ENCODE data around the gene CCDC9.
"Not testable (repeated sequence)": the region's sequence is repeated elsewhere in the genome, so short reads cannot be mapped to it uniquely, and the experiment has no call there.

The CCDC9 gene

DNA sequence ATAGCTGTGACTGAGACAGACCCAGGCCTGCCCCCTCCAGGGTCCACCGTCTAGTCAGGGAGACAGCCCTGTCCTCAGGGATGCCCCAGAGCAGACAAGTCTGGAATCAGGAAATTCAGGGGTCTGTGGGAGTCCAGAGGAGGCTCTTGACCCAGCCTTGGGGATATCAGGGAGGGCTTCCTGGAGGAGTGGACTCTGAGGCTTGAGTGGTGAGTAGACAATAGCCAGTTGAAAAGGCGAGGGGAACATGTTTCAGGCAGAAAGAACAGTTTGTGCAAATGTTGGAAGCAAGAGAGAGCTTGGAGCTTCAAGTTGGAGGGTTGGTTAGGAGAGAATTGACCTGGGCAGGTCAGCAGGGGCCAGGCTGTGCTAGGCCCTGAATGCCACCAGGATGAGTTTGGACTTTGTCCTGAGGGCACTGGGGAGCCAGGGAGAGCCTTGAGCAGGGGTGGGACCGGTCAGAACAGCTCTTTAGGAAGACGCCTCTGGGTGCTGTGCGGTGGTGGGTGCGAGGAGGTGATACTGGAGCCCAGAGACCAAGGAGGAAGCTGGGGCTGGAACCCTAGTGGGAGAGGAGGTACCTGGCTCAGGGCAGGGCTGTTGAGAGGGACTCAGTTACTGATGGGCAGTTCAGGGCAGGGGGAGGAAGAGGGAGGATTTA, 2.7 kb downstream of the CCDC9 start:
- DNase-seq (ENCODE audit: low read depth in 2 of 3, low spot score in 2 of 3): no peak

DNA sequence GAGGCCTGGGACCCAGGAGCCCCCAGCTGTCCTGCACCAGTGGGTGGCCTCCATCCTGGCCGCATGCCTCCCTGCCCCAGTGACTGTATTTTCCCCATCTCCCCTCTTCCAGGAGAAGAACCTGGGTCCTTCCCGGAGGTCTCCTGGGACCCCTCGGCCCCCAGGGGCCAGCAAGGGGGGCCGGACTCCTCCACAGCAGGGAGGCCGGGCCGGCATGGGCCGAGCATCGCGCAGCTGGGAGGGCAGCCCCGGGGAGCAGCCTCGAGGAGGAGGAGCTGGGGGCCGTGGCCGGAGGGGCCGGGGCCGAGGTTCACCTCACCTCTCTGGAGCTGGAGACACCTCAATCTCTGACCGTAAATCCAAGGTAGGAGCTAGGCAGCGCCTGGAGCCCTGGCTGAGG, 4.2 kb downstream of the CCDC9 start:
- no peak for DNase-seq (ENCODE audit: low read depth in 2 of 3, low spot score in 2 of 3)

DNA sequence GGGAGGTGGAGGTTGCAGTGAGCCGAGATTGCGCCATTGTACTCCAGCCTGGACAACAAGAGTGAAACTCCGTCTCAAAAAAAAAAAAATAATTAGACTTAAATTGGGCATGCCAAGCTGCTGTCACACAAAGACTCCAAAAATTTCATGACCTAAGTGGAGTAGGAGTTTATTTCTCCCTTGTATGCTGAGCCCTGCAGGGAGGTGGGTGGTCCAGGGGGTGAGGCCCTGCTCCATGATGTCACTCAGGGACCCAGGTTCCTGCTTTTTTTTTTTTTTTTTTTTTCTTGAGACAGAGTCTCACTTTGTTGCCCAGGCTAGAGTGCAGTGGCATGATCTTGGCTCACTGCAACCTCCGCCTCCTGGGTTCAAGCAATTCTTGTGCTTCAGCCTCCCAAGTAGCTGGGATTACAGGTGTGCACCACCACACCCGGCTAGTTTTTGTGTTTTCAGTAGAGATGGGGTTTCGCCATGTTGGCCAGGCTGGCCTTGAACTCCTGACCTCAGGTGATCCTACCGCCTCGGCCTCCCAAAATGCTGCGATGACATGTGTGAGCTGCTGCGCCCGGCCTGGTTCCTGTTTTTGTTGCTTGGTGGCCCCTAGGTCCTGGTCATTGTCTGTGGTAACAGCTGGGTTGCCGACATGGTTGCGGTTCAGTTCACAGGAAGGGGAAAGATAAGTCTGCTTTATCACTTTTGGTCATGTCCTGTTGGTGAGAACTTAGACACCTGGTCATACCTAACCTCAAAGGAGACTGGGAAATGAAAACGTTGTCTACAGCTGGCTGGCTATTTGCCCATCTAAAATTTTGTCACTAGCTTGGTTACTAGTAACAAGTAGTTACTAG, 5.8 kb downstream of the CCDC9 start:
- DNase-seq (ENCODE audit: low read depth in 2 of 3, low spot score in 2 of 3): not testable (repeated sequence)

DNA sequence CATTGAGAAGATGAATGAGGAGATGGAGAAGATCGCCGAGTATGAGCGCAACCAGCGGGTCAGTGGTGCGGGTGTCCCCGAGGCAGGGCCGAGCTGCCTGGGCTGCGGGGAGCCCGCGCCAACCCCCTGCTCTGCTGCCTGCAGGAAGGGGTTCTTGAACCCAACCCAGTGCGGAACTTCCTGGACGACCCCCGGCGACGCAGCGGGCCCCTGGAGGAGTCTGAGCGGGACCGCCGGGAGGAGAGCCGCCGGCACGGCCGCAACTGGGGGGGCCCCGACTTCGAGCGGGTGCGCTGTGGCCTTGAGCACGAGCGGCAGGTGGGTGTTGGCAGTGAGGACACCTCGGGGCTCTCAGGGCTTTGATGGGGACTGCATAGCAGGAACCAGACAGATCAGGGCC, 8.3 kb downstream of the CCDC9 start:
- no peak for DNase-seq (ENCODE audit: low read depth in 2 of 3, low spot score in 2 of 3)

DNA sequence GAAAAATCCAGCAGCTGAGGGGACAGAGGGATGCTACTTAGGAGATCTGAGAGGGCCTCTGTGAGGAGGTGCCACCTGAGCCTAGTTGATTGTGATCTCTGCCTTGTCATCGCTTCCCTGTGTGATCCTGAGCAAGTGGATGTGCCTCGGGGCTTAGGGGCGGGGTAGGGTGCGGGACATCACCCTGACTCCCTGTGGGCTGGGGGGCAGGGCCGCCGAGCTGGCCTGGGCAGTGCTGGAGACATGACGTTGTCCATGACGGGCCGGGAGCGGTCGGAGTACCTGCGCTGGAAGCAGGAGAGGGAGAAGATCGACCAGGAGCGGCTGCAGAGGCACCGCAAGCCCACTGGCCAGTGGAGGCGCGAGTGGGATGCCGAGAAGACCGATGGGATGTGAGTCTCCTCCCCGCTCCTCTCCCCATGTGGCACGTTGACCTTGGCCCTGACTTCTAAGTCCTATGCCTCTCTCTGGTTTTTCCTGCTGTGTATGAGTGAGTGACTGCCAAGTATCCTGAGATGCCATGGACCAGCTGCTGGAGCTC, 10.1 kb downstream of the CCDC9 start:
- no peak for DNase-seq (ENCODE audit: low read depth in 2 of 3, low spot score in 2 of 3)

- no peak for DNase-seq (ENCODE audit: low read depth in 2 of 3, low spot score in 2 of 3)
Observed at GRCh38 chr19:47267350-47267759, 11.0 kb downstream of the CCDC9 start.

DNA sequence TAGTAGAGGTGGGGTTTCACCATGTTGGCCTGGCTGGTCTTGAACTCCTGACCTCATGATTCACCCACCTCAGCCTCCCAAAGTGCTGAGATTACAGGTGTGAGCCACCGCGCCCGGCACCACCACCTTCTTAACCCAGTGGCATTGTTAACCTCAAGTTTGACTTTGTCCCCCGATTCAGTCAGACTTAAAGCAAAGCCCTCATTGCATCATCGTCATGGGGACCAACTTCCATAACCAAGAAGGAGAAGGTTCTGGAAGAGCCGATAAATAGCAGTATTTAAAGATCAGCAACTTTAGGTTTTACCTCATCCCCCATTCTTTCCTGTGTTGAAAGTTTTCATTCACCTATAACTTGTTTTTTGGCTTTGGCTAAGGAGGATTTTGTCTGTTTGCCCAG, 11.7 kb downstream of the CCDC9 start:
- DNase-seq (ENCODE audit: low read depth in 2 of 3, low spot score in 2 of 3): no peak

DNA sequence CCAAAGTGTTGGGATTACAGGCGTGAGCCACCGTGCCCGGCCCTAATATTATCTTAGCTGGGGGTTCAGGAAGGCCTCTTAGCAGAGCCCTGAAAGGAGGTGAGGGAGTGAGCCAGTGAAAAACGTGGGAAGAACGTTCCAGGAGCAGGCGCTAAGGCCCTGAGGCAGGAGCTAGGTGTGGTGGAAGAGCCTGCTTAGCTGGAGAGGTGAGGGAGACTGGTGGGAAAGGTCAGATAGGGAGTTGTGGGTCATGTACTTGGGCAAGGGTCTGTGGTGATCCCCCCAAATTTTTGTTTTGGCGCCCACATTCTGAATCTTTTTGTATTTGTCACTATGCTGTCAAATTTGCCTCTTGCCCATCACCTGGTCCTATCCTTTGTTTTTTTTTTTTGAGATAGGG, 13.3 kb downstream of the CCDC9 start:
- no peak for DNase-seq (ENCODE audit: low read depth in 2 of 3, low spot score in 2 of 3)

- no peak for DNase-seq (ENCODE audit: low read depth in 2 of 3, low spot score in 2 of 3)
Observed at GRCh38 chr19:47270408-47270807, 14.1 kb downstream of the CCDC9 start.

DNA sequence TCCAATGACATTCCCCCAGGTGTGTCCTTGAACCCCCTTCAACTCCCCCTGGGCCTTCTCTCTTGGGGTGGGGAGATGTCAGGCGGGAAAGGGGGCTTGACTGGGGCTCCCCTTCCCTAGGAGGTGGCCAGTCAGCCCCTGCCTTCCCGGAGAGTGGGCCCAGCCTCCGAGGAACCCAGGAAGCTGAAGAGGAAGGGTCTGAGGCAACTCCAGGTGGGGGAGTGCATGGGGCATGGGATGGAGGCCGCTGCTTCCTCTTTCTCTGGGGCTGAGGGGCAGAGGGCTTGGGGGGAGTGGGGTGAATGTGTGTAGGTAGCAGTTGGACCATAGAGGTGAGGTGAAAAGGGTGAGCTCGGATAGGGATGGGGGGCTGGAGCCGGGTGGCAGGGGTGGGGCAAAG, 15.6 kb downstream of the CCDC9 start:
- no peak for DNase-seq (ENCODE audit: low read depth in 2 of 3, low spot score in 2 of 3)

DNA sequence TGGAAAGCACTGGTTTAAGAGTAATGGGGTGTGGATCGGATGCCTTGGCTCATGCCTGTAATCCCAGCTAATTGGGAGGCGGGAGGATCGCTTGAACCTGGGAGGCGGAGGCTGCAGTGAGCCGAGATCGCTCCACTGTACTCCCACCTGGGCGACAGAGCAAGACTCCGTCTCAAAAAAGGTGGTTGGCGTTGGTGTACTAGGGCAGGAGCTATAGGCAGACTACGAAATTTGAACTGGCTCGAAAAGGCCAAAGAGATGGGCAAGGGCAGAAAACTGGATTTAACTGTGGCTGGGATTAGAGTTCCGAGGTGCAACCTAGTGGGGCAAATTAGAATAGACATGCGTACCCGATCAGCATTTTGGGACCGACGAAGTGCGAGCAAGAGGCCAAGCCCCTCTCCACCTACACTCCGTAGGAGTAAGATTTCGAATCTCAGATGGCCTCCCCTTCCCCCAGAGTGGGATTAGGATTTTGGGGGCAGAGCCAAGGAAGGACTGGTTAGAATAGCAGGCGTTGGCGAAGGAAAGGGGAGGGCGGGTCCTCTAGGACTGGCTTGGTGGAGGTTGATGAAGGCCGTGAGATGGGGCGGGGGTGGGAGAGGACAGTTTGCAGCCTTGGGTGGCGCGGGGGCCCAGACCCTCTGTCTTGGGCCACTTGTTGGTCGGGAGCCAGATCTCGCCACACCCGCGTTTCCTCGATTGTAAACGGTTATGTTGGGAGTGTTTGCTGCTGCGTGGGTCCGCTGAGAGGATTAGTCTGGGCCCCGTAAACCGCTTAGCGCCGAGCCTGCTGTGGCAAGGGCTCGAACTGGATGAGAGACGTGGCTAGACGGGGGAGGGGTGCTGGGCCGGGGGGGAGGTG, 16.4 kb downstream of the CCDC9 start:
- peak in 1 of 3 experiments; percentile 21 for DNase-seq (ENCODE audit: low read depth in 2 of 3, low spot score in 2 of 3)

GRCh38 chr19:47273313-47274070, 17.2 kb downstream of the CCDC9 start:
- DNase-seq (ENCODE audit: low read depth in 2 of 3, low spot score in 2 of 3): peak; percentile 64 to 80 (median 75)

- DNase-seq (ENCODE audit: low read depth in 2 of 3, low spot score in 2 of 3): peak; percentile 98 to 100 (median 100)
Observed at GRCh38 chr19:47274071-47274890, 18.0 kb downstream of the CCDC9 start, which contains the start of gene INAFM1. Gene INAFM1, plus strand, starts transcription at chr19:47274885. Its CDS starts 35 bp downstream, at chr19:47274920.

DNA sequence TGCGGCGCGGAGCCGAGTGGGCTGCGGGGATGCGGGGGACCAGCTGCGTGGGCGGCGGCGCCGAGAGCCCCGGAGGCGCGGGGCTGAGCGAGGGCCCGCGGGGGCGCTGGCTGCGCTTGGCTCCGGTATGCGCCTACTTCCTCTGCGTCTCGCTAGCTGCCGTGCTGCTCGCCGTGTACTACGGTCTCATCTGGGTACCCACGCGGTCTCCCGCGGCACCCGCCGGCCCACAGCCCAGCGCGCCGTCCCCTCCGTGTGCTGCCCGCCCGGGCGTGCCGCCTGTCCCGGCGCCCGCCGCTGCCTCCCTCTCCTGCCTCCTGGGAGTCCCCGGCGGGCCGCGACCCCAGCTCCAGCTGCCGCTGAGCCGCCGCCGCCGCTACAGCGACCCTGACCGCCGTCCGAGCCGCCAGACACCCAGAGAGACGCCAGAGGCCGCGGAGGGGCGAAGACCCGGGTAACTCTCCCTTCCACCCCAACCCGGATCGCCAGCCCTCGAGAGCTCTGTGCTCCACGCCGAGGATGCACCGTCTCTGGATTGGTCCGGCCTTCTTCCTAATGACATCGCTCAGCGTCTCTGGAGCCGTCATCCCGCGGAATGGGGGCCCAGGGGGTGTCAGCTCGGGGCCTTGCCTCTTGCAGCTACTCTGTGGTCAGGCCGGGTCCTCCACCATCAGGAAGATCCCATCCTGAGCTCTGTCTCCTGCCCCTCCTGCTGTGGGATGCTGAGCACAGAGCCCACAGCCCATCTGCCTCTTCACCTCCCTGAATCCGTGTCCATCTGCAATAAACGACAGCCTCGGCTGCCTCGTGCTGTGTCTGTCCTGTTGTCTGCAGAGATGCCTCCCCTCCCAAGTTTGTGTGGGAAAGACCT, 18.8 kb downstream of the CCDC9 start:
- no peak for DNase-seq (ENCODE audit: low read depth in 2 of 3, low spot score in 2 of 3)

GRCh38 chr19:47275791-47276461, 19.6 kb downstream of the CCDC9 start:
- DNase-seq (ENCODE audit: low read depth in 2 of 3, low spot score in 2 of 3): no peak

DNA sequence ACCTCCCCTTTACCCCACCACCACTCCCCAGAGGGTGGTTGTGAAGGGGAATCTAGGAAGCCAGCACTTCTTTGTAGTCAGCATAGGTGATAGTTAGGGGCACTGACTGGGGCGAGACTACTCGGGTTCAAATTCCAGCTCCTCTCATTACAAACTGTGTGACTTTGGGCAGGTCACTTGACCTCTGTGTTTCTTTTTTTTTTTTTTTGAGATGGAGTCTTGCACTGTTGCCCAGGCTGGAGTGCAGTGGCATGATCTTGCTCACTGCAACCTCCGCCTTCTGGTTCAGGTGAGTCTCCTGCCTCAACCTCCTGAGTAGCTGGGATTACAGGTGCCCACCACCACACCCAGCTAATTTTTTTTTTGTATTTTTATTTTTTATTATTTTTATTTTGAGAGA, 20.2 kb downstream of the CCDC9 start:
- not testable (repeated sequence) for DNase-seq (ENCODE audit: low read depth in 2 of 3, low spot score in 2 of 3)

- DNase-seq (ENCODE audit: low read depth in 2 of 3, low spot score in 2 of 3): peak; percentile 13 to 44 (median 37)
Observed at GRCh38 chr19:47280183-47280797, 24.0 kb downstream of the CCDC9 start.

Data from activated CD8-positive, alpha-beta memory T cell treated with anti-CD3 and anti-CD28 coated beads for 48 hours (primary cell).